SK-N-SH treated with all-trans-retinoic acid at 6 μM for 48 hours (cell line): ENCODE results near the gene MTFP1.

ENCODE experiments used
- ARNTL ChIP-seq: fragments of 450-650 bp; formaldehyde crosslinking; IDR thresholded peaks from 2 replicates; pipeline ENCODE4 v1.5.0; 2020; ENCODE audit warnings: low read depth, mild to moderate bottlenecking, moderate library complexity, borderline replicate concordance
- ESRRG ChIP-seq: fragments of 250-450 bp; sonication (Bioruptor Pico); IDR thresholded peaks from 2 replicates; pipeline ENCODE4 v1.6.1; 2021; ENCODE audit warnings: mild to moderate bottlenecking
- PPARA ChIP-seq: fragments of 250-450 bp; sonication (Bioruptor Pico); IDR thresholded peaks from 2 replicates; pipeline ENCODE4 v1.5.0; 2020; ENCODE audit warnings: mild to moderate bottlenecking, borderline replicate concordance
- RARB ChIP-seq: fragments of 250-450 bp; sonication (Bioruptor Pico); IDR thresholded peaks from 2 replicates; pipeline ENCODE4 v1.8.0; 2021; ENCODE audit warnings: mild to moderate bottlenecking, moderate library complexity
- TF ChIP-seq, protein P1 (sequence below): fragments of 250-450 bp; sonication (Bioruptor Pico); IDR thresholded peaks from 2 replicates; pipeline ENCODE4 v1.5.1; 2020; ENCODE audit warnings: low read depth, mild to moderate bottlenecking, moderate library complexity
- TF ChIP-seq, protein P2 (sequence below): fragments of 250-450 bp; sonication (Bioruptor Pico); IDR thresholded peaks from 2 replicates; pipeline ENCODE4 v1.8.0; 2021; ENCODE audit warnings: low read depth, mild to moderate bottlenecking, moderate library complexity, borderline replicate concordance
- TF ChIP-seq, protein P3 (sequence below): fragments of 250-450 bp; sonication (Bioruptor Pico); IDR thresholded peaks from 2 replicates; pipeline ENCODE4 v1.5.1; 2021; ENCODE audit warnings: mild to moderate bottlenecking, moderate library complexity

DNA sequence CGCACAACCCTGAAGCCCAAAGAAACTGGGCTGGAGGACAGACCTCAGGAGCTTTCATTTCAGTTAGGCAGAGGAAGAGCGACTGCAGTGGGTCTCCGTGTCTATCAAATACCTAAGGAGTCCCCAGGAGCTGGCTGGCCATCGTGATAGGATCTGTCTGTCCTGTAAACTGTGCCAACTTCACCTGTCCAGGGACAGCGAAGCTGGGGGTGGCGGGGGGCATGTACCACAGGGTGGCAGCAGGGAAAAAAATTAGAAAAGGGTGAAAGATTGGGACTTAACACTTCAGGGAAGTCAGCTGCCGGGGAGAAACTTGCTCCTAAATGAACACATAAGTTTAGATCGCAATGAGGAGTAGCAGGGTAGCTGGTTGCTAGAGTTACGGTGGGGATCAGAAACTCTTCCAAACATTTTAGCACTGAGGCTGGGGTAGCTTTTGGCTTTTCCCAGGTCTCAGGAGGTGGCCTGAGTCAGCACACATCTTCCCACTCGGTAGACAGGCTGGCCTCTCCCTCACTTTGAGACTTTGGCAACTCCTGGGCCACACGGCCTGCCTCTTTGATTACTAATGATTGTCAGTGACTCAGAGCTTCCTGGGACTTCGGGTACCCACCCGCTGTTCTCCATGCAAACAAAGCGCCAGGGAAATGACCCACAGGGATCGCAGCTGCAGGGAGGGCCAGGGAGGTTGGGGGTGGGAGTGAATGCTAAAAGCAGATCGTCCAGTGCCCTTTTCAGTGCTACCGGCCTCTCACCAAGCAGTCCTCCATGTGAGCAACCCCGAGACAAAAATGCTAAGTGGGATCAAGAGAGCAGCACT is 2.9 kb upstream of the MTFP1 start:
- TF ChIP-seq PPARA (CRISPR knock-in tag) (no peak), RARB (CRISPR knock-in tag) (no peak), ARNTL (CRISPR knock-in tag) (no peak), ESRRG (no peak)
- TF ChIP-seq, protein P1, sequence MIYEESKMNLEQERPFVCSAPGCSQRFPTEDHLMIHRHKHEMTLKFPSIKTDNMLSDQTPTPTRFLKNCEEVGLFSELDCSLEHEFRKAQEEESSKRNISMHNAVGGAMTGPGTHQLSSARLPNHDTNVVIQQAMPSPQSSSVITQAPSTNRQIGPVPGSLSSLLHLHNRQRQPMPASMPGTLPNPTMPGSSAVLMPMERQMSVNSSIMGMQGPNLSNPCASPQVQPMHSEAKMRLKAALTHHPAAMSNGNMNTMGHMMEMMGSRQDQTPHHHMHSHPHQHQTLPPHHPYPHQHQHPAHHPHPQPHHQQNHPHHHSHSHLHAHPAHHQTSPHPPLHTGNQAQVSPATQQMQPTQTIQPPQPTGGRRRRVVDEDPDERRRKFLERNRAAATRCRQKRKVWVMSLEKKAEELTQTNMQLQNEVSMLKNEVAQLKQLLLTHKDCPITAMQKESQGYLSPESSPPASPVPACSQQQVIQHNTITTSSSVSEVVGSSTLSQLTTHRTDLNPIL (CRISPR knock-in tag) = no peak
- TF ChIP-seq, protein P2, sequence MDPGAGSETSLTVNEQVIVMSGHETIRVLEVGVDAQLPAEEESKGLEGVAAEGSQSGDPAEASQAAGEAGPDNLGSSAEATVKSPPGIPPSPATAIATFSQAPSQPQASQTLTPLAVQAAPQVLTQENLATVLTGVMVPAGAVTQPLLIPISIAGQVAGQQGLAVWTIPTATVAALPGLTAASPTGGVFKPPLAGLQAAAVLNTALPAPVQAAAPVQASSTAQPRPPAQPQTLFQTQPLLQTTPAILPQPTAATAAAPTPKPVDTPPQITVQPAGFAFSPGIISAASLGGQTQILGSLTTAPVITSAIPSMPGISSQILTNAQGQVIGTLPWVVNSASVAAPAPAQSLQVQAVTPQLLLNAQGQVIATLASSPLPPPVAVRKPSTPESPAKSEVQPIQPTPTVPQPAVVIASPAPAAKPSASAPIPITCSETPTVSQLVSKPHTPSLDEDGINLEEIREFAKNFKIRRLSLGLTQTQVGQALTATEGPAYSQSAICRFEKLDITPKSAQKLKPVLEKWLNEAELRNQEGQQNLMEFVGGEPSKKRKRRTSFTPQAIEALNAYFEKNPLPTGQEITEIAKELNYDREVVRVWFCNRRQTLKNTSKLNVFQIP (CRISPR knock-in tag) = no peak
- TF ChIP-seq, protein P3, sequence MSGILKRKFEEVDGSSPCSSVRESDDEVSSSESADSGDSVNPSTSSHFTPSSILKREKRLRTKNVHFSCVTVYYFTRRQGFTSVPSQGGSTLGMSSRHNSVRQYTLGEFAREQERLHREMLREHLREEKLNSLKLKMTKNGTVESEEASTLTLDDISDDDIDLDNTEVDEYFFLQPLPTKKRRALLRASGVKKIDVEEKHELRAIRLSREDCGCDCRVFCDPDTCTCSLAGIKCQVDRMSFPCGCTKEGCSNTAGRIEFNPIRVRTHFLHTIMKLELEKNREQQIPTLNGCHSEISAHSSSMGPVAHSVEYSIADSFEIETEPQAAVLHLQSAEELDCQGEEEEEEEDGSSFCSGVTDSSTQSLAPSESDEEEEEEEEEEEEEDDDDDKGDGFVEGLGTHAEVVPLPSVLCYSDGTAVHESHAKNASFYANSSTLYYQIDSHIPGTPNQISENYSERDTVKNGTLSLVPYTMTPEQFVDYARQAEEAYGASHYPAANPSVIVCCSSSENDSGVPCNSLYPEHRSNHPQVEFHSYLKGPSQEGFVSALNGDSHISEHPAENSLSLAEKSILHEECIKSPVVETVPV (CRISPR knock-in tag) = no peak
